ENCODE measurements around the gene ZNF391. TPM values are rescaled to one million over a fixed set of nuclear protein-coding genes. Genes with fewer than 3 reads are reported as not detected.
"Not testable (repeated sequence)": the region's sequence is repeated elsewhere in the genome, so short reads cannot be mapped to it uniquely, and the experiment has no call there.

The ZNF391 gene
- total RNA-seq, 1 donor from 2014 or later = 14.2 TPM

- no peak for DNase-seq (ENCODE audit: extremely low spot score in 2 of 2)
- intact Hi-C loops (cut with DNase I) = no loop called here
- Histone ChIP-seq H3K4me1 (peaks cover 11% of the 10 kb centered on the region), H3K36me3 (peaks cover 0 to 9% of the 10 kb centered on the region in 2 donors), H3K9me3 (no peaks in the 10 kb centered on the region), H3K27me3 (no peaks in the 10 kb centered on the region), H3K4me3 (no peak overlapping the region), H3K27ac (no peak overlapping the region)
- TF ChIP-seq POLR2AphosphoS5 (IDR thresholded peaks at IDR 0.05; ENCODE audit: insufficient read depth in 1 of 2, low read depth in 1 of 2) = no peak
- TF ChIP-seq POLR2A (IDR thresholded peaks at IDR 0.05) = no peak
- no peak for TF ChIP-seq CTCF (IDR thresholded peaks at IDR 0.05)
Observed at GRCh38 chr6:27370391-27370790, 18.2 kb upstream of the ZNF391 start.

DNA sequence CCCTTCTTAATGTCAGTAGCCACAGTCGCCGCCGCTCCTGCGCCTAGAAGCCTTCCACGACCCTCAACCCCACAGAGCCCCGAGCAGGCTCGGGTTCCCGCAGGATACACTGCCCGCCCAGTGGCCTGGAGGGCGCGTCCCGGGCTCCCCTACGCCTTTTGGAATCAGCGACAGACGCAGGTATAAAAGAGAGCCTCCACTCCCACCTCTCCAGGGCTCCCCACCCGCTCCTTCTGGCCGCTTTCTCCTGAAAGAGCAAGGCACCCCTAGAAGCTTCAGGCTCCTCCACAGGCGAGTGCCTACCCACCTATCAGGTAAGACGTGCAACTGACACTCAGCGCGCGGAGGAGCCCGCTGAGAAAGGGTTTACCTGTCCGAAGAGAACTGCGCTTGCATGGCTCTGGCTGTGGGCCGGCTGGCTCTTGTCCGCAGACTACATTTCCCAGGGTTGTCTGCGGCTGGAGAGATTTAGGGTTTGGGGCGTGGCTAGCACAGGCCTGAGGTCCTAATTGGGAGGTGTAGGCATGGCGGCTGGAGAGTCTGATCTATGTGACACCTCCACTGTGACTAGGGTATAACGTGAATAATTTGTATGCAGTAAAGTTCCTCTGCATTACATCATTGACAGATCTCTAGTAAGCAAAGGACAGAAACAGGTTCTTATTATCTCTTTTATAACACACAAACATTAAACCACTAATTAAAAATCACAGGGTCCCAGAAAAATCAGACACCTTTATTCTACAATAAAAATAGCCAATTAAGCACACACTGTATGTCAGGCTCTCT lies 13.5 kb upstream of the ZNF391 start:
- intact Hi-C loops (cut with DNase I) = no loop called here
- Histone ChIP-seq H3K27ac (peak overlapping the region; percentile 23), H3K4me1 (peaks cover 16% of the 10 kb centered on the region), H3K4me3 (peak overlapping the region; percentile 67 to 89), H3K9me3 (no peaks in the 10 kb centered on the region), H3K36me3 (no peaks in the 10 kb centered on the region), H3K27me3 (no peaks in the 10 kb centered on the region)
- DNase-seq (ENCODE audit: extremely low spot score in 2 of 2) = no peak
- TF ChIP-seq POLR2AphosphoS5 (IDR thresholded peaks at IDR 0.05; ENCODE audit: insufficient read depth in 1 of 2, low read depth in 1 of 2) = no peak

DNA sequence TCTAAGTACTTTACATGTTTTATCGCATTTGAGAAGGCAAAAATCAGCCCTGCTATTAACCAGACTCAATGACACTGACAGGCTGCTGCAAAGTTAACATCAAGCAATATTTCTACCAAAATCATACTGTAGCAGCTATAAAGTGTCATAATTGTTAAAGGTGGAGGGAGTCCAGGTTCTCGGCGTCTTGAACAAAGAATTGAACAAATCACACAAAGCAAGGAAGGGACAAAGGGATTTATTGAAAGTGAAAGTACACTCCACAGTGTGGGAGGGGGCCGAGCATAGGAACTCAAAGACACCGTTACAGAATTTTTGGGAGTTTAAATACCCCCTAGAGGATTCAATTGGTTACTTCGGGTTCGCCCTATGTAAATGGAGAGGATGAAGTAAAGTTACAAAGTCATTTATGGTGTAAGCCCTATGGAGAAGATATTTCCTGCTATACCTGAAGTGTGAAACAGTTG lies 12.9 kb upstream of the ZNF391 start:
- Histone ChIP-seq H3K36me3 (no peaks in the 10 kb centered on the region), H3K27me3 (no peaks in the 10 kb centered on the region), H3K4me3 (peak overlapping the region; percentile 67 to 89), H3K27ac (no peak overlapping the region), H3K4me1 (peaks cover 16% of the 10 kb centered on the region), H3K9me3 (no peaks in the 10 kb centered on the region)
- no peak for DNase-seq (ENCODE audit: extremely low spot score in 2 of 2)
- TF ChIP-seq POLR2A (IDR thresholded peaks at IDR 0.05) (no peak), CTCF (IDR thresholded peaks at IDR 0.05) (no peak)
- intact Hi-C loops (cut with DNase I) = no loop called here

DNA sequence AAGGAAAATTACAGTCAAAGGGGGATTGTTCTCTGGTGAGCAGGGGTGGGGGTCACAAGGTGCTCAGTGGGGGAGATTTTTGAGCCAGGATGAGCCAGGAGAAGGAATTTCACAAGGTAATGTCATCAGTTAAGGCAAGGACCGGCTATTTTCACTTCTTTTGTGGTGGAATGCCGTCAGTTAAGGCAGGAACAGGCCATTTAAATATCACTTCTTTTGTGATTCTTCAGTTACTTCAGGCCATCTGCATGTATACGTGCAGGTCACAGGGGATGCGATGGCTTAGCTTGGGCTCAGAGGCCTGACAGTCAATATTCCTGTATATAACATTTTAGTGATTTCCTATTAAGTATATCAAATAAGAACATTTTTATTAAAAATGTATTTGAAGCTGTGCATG lies 10.2 kb upstream of the ZNF391 start:
- H3K9me3 ChIP-seq; DNase-seq (ENCODE audit: extremely low spot score in 2 of 2); intact Hi-C loops (cut with DNase I); H3K27me3 ChIP-seq; H3K27ac ChIP-seq; H3K36me3 ChIP-seq; H3K4me3 ChIP-seq: not testable (repeated sequence)
- H3K4me1 ChIP-seq = peaks cover 16% of the 10 kb centered on the region

DNA sequence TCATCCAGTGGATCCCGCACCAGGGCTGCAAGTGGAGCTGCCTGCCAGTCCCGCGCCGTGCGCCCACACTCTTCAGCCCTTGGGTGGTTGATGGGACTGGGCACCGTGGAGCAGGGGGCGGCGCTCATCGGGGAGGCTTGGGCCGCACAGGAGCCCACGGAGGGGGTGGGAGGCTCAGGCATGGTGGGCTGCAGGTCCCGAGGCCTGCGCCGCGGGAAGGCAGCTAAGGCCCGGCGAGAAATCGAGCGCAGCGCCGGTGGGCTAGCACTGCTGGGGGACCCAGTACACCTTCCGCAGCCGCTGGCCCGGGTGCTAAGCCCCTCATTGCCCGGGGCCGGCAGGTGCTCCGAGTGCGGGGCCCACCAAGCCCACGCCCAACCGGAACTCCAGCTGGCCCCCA lies 7.6 kb upstream of the ZNF391 start:
- H3K27ac ChIP-seq; H3K27me3 ChIP-seq; H3K9me3 ChIP-seq; H3K36me3 ChIP-seq; H3K4me1 ChIP-seq; DNase-seq (ENCODE audit: extremely low spot score in 2 of 2); intact Hi-C loops (cut with DNase I); H3K4me3 ChIP-seq: not testable (repeated sequence)

- Histone ChIP-seq H3K27me3 (no peaks in the 10 kb centered on the region), H3K36me3 (no peaks in the 10 kb centered on the region), H3K4me1 (peaks cover 3% of the 10 kb centered on the region), H3K4me3 (no peak overlapping the region), H3K9me3 (peaks cover 6% of the 10 kb centered on the region), H3K27ac (no peak overlapping the region)
- DNase-seq (ENCODE audit: extremely low spot score in 2 of 2) = no peak
- TF ChIP-seq POLR2A (IDR thresholded peaks at IDR 0.05) (no peak), CTCF (IDR thresholded peaks at IDR 0.05) (no peak), POLR2AphosphoS5 (IDR thresholded peaks at IDR 0.05; ENCODE audit: insufficient read depth in 1 of 2, low read depth in 1 of 2) (no peak)
- intact Hi-C loops (cut with DNase I) = no loop called here
Observed at GRCh38 chr6:27383011-27383410, 5.5 kb upstream of the ZNF391 start.

Measured in vagina (tissue), 2 donors.